ENCODE data around the gene ARL13A.
"Not testable (repeated sequence)": the region's sequence is repeated elsewhere in the genome, so short reads cannot be mapped to it uniquely, and the experiment has no call there.

Gene ARL13A

DNA sequence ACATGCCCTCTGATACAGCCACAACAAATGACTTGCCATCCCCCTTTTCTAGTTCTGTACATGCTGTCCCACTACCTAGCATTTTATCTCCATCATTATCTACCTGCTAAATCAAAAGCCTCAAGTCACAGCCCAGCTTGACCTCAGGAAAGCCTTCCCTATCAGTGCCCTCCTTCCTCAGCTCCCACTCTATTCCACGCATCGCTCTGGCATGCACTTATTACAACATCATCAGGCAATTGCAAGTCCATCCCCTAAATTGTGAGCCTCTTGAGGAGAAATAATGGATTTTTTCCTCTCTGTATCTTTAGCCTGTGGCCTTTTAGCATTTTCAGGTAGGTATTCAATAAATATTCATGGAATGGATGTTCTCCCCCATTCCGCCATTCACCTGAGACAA, 5.7 kb downstream of the ARL13A start:
- ATAC-seq: no peak
- H3K9me3 Mint-ChIP-seq: no peaks in the 10 kb centered on the region

GRCh38 chrX:100976211-100976610, 6.7 kb downstream of the ARL13A start:
- Mint-ChIP-seq H3K9me3 (no peaks in the 10 kb centered on the region), H3K4me3 (no peak overlapping the region), H3K4me1 (no peaks in the 10 kb centered on the region), H3K27me3 (no peaks in the 10 kb centered on the region), H3K27ac (no peak overlapping the region), H3K36me3 (ENCODE audit: low read depth) (peaks cover 2% of the 10 kb centered on the region)
- ATAC-seq (no peak), DNase-seq (no peak)

More for the DNA sequence above, 5.7 kb downstream of the ARL13A start:
- H3K4me1 Mint-ChIP-seq: no peaks in the 10 kb centered on the region
- H3K27me3 Mint-ChIP-seq: no peaks in the 10 kb centered on the region
- no peak overlapping the region for H3K4me3 Mint-ChIP-seq
- no peak for DNase-seq
- H3K27ac Mint-ChIP-seq: no peak overlapping the region
- H3K36me3 Mint-ChIP-seq (ENCODE audit: low read depth): peaks cover 2% of the 10 kb centered on the region

- DNase-seq (no peak), ATAC-seq (no peak)
- Mint-ChIP-seq H3K4me1 (no peaks in the 10 kb centered on the region), H3K36me3 (ENCODE audit: low read depth) (no peaks in the 10 kb centered on the region), H3K27ac (no peak overlapping the region), H3K27me3 (no peaks in the 10 kb centered on the region), H3K9me3 (no peaks in the 10 kb centered on the region), H3K4me3 (no peak overlapping the region)
These were observed 10.5 kb downstream of the ARL13A start for GRCh38 chrX:100979881-100980607.

DNA sequence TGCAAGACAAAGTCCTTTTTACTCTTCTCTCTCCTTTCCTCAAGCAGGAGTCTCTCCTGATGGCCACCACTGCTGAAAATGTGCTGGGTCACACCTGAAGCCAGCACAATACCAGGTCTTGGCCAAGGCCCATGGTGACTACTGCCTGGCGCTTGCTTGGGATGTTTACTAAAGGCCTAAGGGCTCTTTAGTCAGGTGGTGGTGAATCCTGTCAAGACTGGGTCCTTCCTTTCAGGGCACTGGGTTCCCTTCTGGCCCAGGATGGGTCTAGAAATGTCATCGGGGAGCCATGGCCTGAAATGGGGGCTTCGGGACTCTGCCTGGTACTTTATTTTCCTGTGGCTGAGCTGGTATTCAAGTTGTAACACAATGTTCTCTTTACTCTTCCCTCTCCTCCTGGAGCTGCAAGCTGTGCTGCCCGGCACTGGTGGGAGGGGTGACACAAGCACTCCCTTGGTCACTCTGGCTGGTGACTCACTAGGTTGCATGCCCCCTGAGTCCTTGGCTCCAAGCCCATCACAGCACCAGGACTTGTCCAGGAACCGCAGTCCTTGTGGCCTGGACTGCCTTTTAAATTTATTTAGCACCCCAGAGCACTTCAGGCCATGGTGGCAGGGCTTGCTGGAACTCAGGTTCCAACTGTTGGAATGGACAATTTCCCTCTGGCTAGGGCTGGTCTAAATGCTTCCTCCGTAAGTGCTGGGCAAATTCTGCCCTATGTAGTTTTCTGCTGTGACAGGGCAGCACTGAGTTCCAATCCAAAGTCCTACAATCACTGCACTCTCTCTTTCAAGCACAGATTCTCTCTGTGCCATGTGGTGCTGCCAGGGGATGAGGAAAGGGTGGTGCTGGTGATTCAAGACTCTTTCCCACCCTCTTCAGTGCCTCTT, 11.3 kb downstream of the ARL13A start:
- no peak for DNase-seq
- no peaks in the 10 kb centered on the region for H3K4me1 Mint-ChIP-seq

GRCh38 chrX:100981498-100981845, 12.0 kb downstream of the ARL13A start:
- not testable (repeated sequence) for H3K36me3 Mint-ChIP-seq (ENCODE audit: low read depth); H3K4me1 Mint-ChIP-seq; H3K4me3 Mint-ChIP-seq; H3K27me3 Mint-ChIP-seq; H3K9me3 Mint-ChIP-seq; DNase-seq; ATAC-seq; H3K27ac Mint-ChIP-seq

More for the DNA sequence above, 11.3 kb downstream of the ARL13A start:
- Mint-ChIP-seq H3K36me3 (ENCODE audit: low read depth) (no peaks in the 10 kb centered on the region), H3K27me3 (no peaks in the 10 kb centered on the region), H3K9me3 (no peaks in the 10 kb centered on the region), H3K4me3 (no peak overlapping the region), H3K27ac (no peak overlapping the region)
- no peak for ATAC-seq

- no peak overlapping the region for H3K27ac Mint-ChIP-seq
- H3K9me3 Mint-ChIP-seq: no peaks in the 10 kb centered on the region
- DNase-seq (no peak), ATAC-seq (no peak)
- H3K4me1 Mint-ChIP-seq: no peaks in the 10 kb centered on the region
- no peaks in the 10 kb centered on the region for H3K27me3 Mint-ChIP-seq
- H3K36me3 Mint-ChIP-seq (ENCODE audit: low read depth): peaks cover 5% of the 10 kb centered on the region
- no peak overlapping the region for H3K4me3 Mint-ChIP-seq
These were observed 15.3 kb downstream of the ARL13A start for GRCh38 chrX:100984818-100985217.

- H3K4me3 Mint-ChIP-seq: no peak overlapping the region
- no peaks in the 10 kb centered on the region for H3K27me3 Mint-ChIP-seq
- H3K27ac Mint-ChIP-seq: no peak overlapping the region
- ATAC-seq: no peak
- H3K9me3 Mint-ChIP-seq: no peaks in the 10 kb centered on the region
- peaks cover 14% of the 10 kb centered on the region for H3K4me1 Mint-ChIP-seq
- no peak for DNase-seq
- peaks cover 5% of the 10 kb centered on the region for H3K36me3 Mint-ChIP-seq (ENCODE audit: low read depth)
These were observed 20.6 kb downstream of the ARL13A start for GRCh38 chrX:100990139-100990538.

- peaks cover 18% of the 10 kb centered on the region for H3K4me1 Mint-ChIP-seq
- no peak for DNase-seq
- H3K27ac Mint-ChIP-seq: peak overlapping the region; percentile 65
- no peak overlapping the region for H3K4me3 Mint-ChIP-seq
- no peaks in the 10 kb centered on the region for H3K27me3 Mint-ChIP-seq
- H3K9me3 Mint-ChIP-seq: no peaks in the 10 kb centered on the region
- peak; percentile 92 for ATAC-seq
- peaks cover 3% of the 10 kb centered on the region for H3K36me3 Mint-ChIP-seq (ENCODE audit: low read depth)
These were observed 25.1 kb downstream of the ARL13A start for GRCh38 chrX:100994352-100995281.

DNA sequence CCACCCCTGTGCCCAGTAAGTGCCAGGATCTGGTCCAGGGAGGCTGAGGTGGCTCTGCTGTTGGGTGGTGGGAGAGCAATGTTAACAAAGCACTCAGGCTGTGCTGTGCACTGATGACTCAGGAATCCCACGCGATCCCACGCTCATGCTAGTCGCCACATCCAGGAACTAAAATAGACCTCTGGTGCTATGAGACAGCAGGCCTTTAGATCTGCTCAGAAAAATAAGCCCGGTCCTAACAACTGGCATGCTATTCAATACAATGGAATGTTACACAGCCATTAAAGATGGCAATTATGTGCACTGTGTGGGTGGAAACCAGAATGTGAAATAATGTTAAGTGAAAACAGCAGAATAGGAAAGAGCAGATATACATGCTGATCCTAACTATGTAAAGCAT, 26.0 kb downstream of the ARL13A start:
- peaks cover 18% of the 10 kb centered on the region for H3K4me1 Mint-ChIP-seq
- H3K27ac Mint-ChIP-seq: peak overlapping the region; percentile 65
- no peaks in the 10 kb centered on the region for H3K9me3 Mint-ChIP-seq
- H3K27me3 Mint-ChIP-seq: no peaks in the 10 kb centered on the region
- DNase-seq (peak; percentile 28), ATAC-seq (peak; percentile 74)
- no peak overlapping the region for H3K4me3 Mint-ChIP-seq
- peaks cover 3% of the 10 kb centered on the region for H3K36me3 Mint-ChIP-seq (ENCODE audit: low read depth)

DNA sequence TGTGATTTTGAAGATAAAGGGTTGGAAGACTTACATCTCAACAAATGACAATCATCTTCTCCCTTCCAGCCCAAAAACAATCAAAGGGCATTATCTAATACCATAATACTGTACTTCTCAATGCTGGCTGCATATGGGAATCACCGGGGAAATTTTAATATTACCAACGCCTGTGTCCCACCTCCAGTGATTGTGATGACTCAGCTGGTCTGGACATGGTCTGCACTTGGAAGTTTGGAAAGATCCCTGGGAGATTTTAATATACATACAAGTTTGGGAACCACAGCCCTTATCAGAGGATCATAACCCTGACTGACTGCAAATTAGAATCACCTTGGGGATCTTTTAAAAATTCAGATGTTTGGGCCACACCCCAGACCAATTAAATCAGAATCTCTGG, 29.9 kb downstream of the ARL13A start:
- no peak overlapping the region for H3K4me3 Mint-ChIP-seq
- peaks cover 12% of the 10 kb centered on the region for H3K4me1 Mint-ChIP-seq
- no peaks in the 10 kb centered on the region for H3K9me3 Mint-ChIP-seq
- peaks cover 3% of the 10 kb centered on the region for H3K36me3 Mint-ChIP-seq (ENCODE audit: low read depth)
- H3K27ac Mint-ChIP-seq: no peak overlapping the region
- ATAC-seq (no peak), DNase-seq (no peak)
- no peaks in the 10 kb centered on the region for H3K27me3 Mint-ChIP-seq

DNA sequence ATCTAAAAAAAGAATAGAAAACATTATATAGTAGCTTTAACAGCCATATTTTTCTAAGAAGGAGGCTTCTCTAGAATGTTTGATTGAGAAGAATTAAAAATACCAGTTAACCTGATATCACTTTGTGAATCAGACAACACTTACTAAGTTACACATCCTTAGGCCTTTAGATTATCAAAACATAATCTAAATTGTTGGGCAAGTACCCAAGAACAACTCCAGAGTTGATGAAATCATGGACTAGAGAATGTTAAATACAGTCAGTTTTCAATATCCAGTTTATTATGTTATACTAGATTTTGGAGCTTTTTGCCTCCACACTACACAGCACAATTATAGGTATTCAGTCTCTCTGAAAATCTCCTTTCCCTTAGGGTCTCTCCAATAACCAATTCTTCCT, 39.6 kb downstream of the ARL13A start:
- Mint-ChIP-seq H3K9me3 (no peaks in the 10 kb centered on the region), H3K27me3 (no peaks in the 10 kb centered on the region), H3K4me1 (no peaks in the 10 kb centered on the region), H3K27ac (no peak overlapping the region), H3K4me3 (no peak overlapping the region), H3K36me3 (ENCODE audit: low read depth) (peaks cover 22% of the 10 kb centered on the region)
- ATAC-seq: no peak
- DNase-seq: no peak

DNA sequence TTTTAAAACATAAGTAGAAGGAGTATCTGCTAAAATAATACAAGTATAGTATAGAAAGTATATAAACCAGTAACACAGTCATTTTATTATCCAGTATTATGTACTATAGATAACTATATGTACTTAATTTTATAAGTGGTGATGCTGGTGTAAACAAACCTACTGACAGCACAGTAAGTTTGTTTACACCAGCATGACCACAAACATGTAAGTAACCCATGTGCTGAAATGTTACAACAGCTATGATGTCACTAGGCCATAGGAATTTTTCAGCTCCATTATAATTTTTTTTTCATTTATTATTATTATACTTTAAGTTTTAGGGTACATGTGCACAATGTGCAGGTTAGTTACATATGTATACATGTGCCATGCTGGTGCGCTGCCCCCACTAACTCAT, 42.5 kb downstream of the ARL13A start:
- H3K36me3 Mint-ChIP-seq (ENCODE audit: low read depth): peaks cover 29% of the 10 kb centered on the region
- not testable (repeated sequence) for DNase-seq, ATAC-seq, H3K27me3 Mint-ChIP-seq, H3K4me1 Mint-ChIP-seq, H3K9me3 Mint-ChIP-seq, H3K4me3 Mint-ChIP-seq, H3K27ac Mint-ChIP-seq

DNA sequence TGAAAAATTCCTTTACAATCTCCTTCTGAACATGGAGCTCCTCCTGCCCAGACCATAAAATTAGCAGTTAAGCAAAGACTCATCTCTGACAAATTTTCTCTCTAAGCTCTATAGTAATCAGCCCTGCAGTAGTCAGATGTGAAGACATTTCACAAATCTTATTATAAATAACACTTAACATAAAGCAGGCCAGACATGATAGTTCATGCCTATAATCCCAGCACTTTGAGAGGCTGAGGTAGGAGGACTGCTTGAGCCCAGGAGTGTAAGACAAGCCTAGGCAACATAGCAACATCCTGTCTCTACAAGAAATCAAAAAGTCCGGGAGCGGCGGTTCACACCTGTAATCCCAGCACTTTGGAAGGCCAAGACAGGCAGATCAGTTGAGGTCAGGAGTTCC, 52.5 kb downstream of the ARL13A start:
- Mint-ChIP-seq H3K4me1 (peaks cover 3% of the 10 kb centered on the region), H3K36me3 (ENCODE audit: low read depth) (peaks cover 22% of the 10 kb centered on the region), H3K27ac (no peak overlapping the region), H3K27me3 (no peaks in the 10 kb centered on the region), H3K9me3 (no peaks in the 10 kb centered on the region), H3K4me3 (no peak overlapping the region)
- ATAC-seq: no peak
- no peak for DNase-seq

GRCh38 chrX:101025126-101025525, 55.6 kb downstream of the ARL13A start:
- Mint-ChIP-seq H3K36me3 (ENCODE audit: low read depth) (peaks cover 34% of the 10 kb centered on the region), H3K4me1 (peaks cover 6% of the 10 kb centered on the region), H3K4me3 (no peak overlapping the region), H3K9me3 (no peaks in the 10 kb centered on the region), H3K27ac (no peak overlapping the region), H3K27me3 (no peaks in the 10 kb centered on the region)
- ATAC-seq (no peak), DNase-seq (no peak)

Data from activated naive CD8-positive, alpha-beta T cell treated with anti-CD3 and anti-CD28 coated beads, Interleukin-2, amount 50 U/mL, for 24 hours (primary cell).